Ramos (cell line): ENCODE results near the gene SH3PXD2A.

Source experiments
- in situ Hi-C: fragments of 300-500 bp; cut with MboI; formaldehyde crosslinking; loops from one replicate; pipeline ENCODE4 v1.14.3; 2022; ENCODE audit warnings: low sequenced_read_pairs; ENCODE audit not compliant: unreplicated experiment

The SH3PXD2A gene

GRCh38 chr10:103582331-103583123, 272.8 kb downstream of the SH3PXD2A start:
- in situ Hi-C loops: no loop called here

- in situ Hi-C loops: no loop called here
Observed at GRCh38 chr10:103581499-103581898, 273.9 kb downstream of the SH3PXD2A start.

- in situ Hi-C loops: no loop called here
Observed at GRCh38 chr10:103580430-103580829, 274.9 kb downstream of the SH3PXD2A start.

GRCh38 chr10:103580011-103580410, 275.4 kb downstream of the SH3PXD2A start:
- in situ Hi-C loops: no loop called here

- in situ Hi-C loops: no loop called here
Observed at GRCh38 chr10:103578782-103579382, 276.5 kb downstream of the SH3PXD2A start.

- in situ Hi-C loops: no loop called here
Observed at GRCh38 chr10:103576862-103577261, 278.5 kb downstream of the SH3PXD2A start.

- in situ Hi-C loops: no loop called here
Observed at GRCh38 chr10:103576076-103576471, 279.3 kb downstream of the SH3PXD2A start.

- in situ Hi-C loops: no loop called here
Observed at GRCh38 chr10:103575416-103576075, 279.8 kb downstream of the SH3PXD2A start.

- in situ Hi-C loops: no loop called here
Observed at GRCh38 chr10:103574097-103575061, 281.0 kb downstream of the SH3PXD2A start.

- in situ Hi-C loops: no loop called here
Observed at GRCh38 chr10:103573205-103573487, 282.2 kb downstream of the SH3PXD2A start.

- in situ Hi-C loops: no loop called here
Observed at GRCh38 chr10:103572347-103573204, 282.8 kb downstream of the SH3PXD2A start.

GRCh38 chr10:103571656-103571975, 283.8 kb downstream of the SH3PXD2A start:
- in situ Hi-C loops: no loop called here

- in situ Hi-C loops: no loop called here
Observed at GRCh38 chr10:103570844-103571655, 284.3 kb downstream of the SH3PXD2A start.

GRCh38 chr10:103569896-103570295, 285.5 kb downstream of the SH3PXD2A start:
- in situ Hi-C loops: no loop called here

- in situ Hi-C loops: no loop called here
Observed at GRCh38 chr10:103568505-103568904, 286.9 kb downstream of the SH3PXD2A start.

GRCh38 chr10:103566536-103566935, 288.8 kb downstream of the SH3PXD2A start:
- in situ Hi-C loops: no loop called here

- in situ Hi-C loops: no loop called here
Observed at GRCh38 chr10:103564776-103565520, 290.4 kb downstream of the SH3PXD2A start.

- in situ Hi-C loops: no loop called here
Observed at GRCh38 chr10:103564116-103564501, 291.3 kb downstream of the SH3PXD2A start.
